DOHH2 (cell line): ENCODE results near the gene PRDM15.

Experiments used
- CTCF ChIP-seq: fragments of 200-600 bp; sonication (generic); IDR thresholded peaks from one replicate; pipeline ENCODE4 v1.5.1; 2014; ENCODE audit warnings: antibody characterized with exemption, mild to moderate bottlenecking, low read depth, low read length; ENCODE audit not compliant: poor library complexity, severe bottlenecking
- EZH2phosphoT487 ChIP-seq: fragments of 200-600 bp; sonication (generic); IDR thresholded peaks from 2 replicates; pipeline ENCODE4 v1.6.1; 2017; ENCODE audit warnings: borderline replicate concordance, mild to moderate bottlenecking, antibody characterized with exemption, low read length, moderate library complexity, mixed read lengths

- no peak for TF ChIP-seq CTCF
- TF ChIP-seq EZH2phosphoT487: no peak
Measured at GRCh38 chr21:41831453-41831831, 47.7 kb downstream of the PRDM15 start.
